SIG-M5 treated with dmso at 0.1 percent for 504 hours (cell line): ENCODE data around the gene BMERB1.

Source experiments
- DNase-seq: peaks from one replicate; lab custom pipeline; 2025; ENCODE audit not compliant: unreplicated experiment; lab: John Stamatoyannopoulos, UW

The BMERB1 gene

GRCh38 chr16:15581127-15581815 is 146.9 kb downstream of the BMERB1 start:
- no peak for DNase-seq

DNA sequence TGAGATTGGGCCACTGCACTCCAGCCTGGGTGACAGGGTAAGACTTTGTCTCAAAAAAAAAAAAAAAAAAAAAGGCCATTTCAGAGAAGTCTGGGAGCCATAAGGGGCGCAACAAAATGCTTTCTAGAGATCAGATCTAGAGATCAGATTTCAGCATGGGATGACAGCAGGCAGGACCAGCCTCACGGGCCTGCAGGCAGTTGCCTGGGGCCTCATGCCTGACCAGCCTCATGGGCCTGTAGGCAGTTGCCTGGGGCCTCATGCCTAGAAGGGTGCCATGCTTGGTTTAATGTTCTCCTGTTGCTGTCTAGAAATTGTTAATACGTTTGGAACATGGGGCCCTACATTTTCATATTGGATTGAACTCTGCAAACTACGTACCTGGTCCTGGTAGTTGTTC is 149.1 kb downstream of the BMERB1 start:
- DNase-seq = no peak

DNA sequence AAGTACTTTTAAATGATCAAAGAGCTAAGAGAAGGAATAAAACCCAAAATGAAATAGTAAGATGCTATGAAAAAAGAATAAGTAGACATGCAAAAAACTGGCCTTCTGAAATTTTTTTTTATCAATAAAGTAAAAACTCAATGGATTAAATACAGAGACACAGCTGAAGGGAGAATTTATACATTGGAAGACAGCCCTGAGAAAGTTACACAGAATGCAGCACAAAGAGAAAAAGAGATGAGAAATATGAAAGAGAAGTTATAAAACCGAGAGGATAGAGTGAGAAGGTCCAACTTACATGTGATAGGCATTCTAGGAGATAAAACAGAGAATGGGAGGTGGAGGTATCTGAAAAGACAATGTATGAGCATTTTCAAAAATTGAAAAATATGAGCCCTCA is 151.6 kb downstream of the BMERB1 start:
- DNase-seq = no peak

GRCh38 chr16:15586716-15587115 is 152.3 kb downstream of the BMERB1 start:
- no peak for DNase-seq

GRCh38 chr16:15587152-15587825 is 152.9 kb downstream of the BMERB1 start:
- DNase-seq = no peak

DNA sequence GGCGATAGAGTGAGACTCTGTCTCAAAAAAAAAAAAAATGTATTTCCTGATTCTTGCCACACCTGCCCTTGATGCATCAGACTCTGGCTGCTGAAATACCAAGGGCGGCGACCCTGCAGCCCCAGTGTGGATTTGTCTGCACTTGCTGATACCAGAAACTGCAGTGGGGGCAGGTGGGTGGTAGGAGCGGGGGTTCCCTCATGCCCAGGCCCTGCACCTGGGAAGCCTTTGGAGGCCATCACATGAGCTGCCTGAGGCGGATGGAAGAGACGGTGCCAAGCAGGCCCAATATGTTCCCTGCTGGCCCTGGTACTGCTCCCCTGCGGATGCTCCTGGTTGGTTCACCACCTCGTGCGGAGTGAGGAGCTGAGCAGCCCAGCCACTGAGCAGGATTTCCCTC is 157.9 kb downstream of the BMERB1 start:
- no peak for DNase-seq

DNA sequence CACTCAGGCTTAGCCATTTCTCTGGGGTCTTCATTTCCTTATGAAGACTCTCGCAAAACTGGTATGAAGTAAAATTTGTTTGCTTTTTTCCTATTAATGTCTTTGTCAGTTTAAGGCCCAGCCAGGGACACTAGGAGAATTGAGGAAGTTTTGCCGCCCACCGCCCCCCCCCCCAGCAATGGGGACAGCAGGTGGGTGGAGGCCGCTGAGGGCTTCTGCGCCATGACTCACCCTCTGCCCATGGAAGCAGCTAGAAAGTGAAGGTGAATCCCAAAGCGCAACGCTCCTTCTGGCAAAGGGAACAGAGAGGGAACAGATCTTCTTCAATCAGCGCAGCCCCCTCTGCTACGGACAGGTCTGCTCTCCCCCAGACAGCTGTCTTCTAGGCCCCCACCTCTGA is 158.8 kb downstream of the BMERB1 start:
- DNase-seq = no peak

GRCh38 chr16:15594711-15595320 is 160.4 kb downstream of the BMERB1 start:
- no peak for DNase-seq

GRCh38 chr16:15597135-15597534 is 162.7 kb downstream of the BMERB1 start:
- no peak for DNase-seq

DNA sequence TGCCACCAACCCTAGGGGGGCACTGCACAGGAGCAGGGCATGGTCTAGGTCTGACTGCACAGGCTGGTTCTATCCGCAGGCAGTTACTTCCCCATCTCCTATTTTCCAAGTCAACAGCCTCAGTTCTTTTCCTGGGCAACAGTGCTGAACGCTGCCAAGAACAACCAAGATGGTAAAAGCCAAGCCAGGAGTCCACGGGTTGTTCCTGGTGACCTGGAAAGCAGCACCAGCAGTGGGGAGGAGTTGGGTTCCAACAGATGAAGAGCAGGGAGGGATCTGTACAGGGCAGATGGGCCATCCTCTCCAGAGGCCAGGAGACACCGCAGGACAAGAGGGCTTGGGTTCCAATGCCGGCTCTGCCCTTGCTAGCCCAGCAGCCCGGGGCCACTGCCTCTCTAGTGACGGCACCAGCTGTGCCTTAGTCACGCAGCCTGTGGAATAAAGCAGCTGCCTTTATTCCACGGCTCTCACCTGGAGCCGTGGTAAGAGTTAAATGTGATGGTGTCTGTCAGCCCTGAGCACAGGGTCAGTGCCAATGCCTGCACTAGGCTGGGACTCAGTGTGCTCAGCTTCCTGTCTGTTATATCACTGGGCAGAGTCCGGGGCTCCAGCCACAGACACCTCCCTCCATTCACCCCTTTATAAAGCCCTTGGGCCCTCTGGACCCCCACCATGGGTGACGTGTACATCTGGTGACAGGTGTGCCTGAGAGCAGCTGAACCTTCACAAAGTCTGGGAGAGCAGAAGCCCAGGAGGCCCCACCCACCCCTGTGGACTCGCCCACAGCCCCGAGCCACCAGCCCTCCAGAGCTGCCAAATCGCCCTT is 163.6 kb downstream of the BMERB1 start:
- DNase-seq = no peak

- DNase-seq = no peak
Observed at GRCh38 chr16:15598648-15599190, 164.3 kb downstream of the BMERB1 start.

DNA sequence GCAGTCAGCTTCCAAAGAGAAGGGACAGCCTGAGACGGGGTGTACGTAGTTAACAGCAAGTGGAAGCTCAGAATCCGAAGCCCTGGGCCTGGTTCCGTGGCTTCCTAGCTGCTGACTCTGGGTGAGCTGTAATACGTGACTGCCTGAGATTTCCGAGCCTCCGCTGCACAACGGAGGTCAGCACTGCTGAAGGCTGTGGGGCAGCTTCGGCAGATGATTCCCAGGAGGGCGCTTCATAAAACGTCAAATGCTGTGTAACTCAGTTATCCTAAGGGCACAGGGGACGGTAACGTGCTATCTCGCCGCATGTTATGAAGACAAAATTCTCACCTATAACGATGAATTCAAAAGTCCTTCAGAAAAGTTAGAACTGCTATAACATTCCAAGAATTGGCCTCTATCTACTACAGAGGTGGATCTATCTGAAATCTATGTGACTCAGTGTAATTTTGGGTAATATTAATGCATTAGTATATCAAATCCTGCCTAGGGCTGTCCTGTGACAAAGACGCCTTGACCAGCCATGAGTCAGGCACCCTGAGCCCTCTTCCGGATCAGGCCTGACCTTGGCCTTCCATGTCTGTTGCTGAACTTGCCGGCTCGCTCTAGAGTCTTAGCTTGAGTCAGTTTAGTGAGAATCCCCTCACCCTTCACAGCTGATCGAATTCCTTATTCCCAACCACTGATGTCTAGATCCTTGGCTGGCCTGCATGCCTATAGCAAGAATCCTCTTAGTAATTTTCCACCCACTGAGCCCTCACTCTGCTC is 165.1 kb downstream of the BMERB1 start:
- no peak for DNase-seq

GRCh38 chr16:15601212-15601879 is 167.0 kb downstream of the BMERB1 start:
- no peak for DNase-seq

DNA sequence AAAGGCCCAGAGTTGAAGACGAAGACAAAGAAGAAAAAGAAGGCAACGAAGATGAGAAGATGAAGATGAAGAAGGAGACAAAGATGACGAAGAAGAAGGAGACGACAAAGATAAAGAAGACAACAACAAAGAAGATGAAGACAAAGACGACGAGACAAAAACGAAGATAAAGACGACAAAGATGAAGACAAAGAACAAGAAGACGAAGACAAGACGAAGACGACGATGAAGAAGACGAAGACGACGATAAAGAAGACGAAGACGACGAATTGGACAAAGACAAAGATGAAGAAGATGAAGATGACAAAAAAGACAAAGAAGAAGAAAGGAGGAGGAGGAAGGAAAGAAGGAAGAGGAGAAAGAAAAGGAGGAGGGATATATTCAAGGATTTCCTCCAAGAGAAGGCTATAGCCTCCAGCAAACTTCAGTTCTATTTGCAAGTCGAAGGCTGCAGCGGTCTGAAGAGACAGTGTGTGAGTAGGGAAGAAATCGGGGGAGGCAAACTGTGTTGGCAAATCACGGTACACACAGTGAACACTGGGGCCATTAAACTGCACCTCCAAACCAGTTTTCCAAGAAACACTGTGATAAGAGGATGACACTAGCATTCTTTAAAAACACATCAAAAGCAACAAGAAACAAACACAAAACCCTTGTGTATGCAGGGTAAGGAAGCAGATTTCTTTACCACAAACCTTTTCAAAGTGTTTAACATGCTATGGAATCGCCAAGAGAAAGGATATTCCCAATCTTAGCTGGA is 168.1 kb downstream of the BMERB1 start:
- DNase-seq = no peak

DNA sequence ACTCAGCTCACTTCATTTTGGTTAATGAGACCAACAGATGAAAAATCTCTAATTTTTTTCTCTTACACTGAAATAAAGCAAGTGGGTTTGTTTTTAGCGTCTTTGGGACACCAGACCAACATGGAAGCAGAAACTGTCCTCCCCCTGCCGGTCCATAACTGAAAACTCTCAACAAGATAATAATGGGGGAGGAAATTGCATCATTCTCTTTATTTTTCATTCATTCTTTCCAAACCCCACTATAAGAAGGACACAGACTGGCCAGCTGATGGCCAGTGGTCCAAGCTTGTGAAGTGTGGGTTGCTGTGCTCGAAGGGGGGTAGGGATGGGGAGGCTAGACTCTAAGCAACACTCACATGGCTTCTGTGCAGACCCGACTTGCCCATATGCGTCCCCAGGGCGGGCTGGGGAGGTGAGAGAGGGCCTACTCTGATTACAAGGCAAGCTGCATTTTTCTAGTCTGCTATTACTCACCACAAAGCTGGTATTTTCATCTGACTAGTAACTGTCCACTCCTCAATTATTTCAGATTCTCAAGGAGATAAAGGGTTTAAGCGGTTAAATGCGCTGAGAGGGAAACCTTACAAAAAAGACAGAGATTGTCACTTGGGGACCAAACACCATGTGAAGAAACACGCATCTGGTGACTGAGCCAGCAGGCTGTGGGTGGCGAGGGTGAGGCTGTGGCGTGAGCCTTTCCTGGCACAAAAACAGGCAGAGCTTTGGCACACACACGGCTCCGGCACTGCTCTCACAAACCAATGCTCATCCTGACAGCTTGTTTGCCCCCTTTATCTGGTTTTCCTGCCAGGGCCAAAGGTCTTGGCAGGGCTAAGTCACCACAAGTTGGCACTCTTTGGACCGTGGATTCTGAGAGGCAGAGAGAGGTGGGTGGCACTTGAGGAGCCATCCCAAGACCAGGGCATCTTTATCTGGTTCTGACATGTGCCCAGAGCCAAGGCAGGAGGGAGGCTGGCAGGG is 170.4 kb downstream of the BMERB1 start:
- DNase-seq = no peak

- DNase-seq = no peak
Observed at GRCh38 chr16:15605839-15606517, 171.6 kb downstream of the BMERB1 start.

DNA sequence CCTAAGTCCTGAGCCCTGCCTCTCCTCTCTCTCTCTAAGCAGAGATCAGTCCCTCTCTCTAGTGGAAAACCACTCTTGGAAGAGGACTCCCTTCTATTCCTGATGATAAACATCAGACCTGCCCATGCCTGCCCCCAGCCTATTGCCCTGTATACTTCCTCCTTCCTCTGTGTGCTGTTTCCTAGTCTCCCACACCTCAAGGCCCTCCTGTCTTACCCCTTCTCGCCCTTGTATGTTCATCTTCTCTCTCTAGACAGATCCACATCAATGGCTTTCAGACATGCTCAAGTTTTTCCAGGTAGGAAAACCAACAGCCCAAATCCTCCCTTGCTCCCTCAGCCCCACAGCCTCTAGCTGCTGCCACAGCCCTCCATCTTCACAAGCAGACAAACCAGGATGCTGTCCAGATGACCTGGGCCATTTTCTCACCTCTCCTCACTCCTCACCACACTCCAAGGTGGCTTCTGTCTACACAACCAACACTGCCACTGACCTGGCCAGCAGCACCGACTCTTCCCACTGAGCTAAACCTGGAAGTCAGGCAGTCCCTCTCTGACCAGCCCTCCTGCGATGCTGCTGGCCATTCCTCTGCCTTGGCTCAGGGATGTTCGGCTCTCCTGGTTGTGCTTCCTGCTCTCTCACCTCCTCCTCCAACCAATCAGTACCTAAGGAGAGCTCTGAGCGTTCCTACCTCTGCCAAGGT is 172.3 kb downstream of the BMERB1 start:
- DNase-seq = no peak
